PC-3 (cell line): Measurements from ENCODE around the gene GAS2L1. TPM values are rescaled to one million over a fixed set of nuclear protein-coding genes. Genes with fewer than 3 reads are reported as not detected.

ENCODE experiments used
- ATAC-seq: fragments of 200-7000 bp; cut with Tn5 transposase; 2 replicates; pipeline ENCODE4 v1.9.1; 2020; ENCODE audit warnings: mild to moderate bottlenecking, moderate library complexity
- BruUV-seq: library from RNA; stranded (reverse); fragments of 400-500 nt; replicated peaks from 2 replicates; lab custom pipeline; 2021; lab: Mats Ljungman, UMichigan
- CTCF ChIA-PET: fragments of 300-600 bp; sonication (Branson Sonifier 250); formaldehyde crosslinking; loops from one replicate; lab custom pipeline; 2022; ENCODE audit warnings: antibody characterized with exemption; lab: Charles Lee
- POLR2A ChIA-PET: fragments of 300-600 bp; sonication (Branson Sonifier 250); formaldehyde crosslinking; loops from one replicate; lab custom pipeline; 2022; ENCODE audit warnings: antibody characterized with exemption; ENCODE audit not compliant: unreplicated experiment; lab: Charles Lee
- DNase-seq: peaks from one replicate; pipeline ENCODE4 v3.0.0-alpha.2; 2015
- H2AFZ ChIP-seq: fragments of 300-600 bp; sonication (generic); 2 replicates; pipeline ENCODE4 v1.6.0; 2016; ENCODE audit warnings: antibody characterized with exemption, low read length
- H3F3A ChIP-seq: fragments of 300-600 bp; sonication (generic); one replicate; pipeline ENCODE4 v1.6.0; 2017; ENCODE audit warnings: antibody characterized with exemption, low read length, control low read depth, mild to moderate bottlenecking; ENCODE audit not compliant: unreplicated experiment
- H3K27ac ChIP-seq: fragments of 300-600 bp; sonication (generic); 2 replicates; pipeline ENCODE4 v1.5.1; 2016; ENCODE audit warnings: mild to moderate bottlenecking, low read length
- H3K27me3 ChIP-seq: fragments of 300-600 bp; sonication (generic); 2 replicates; pipeline ENCODE4 v1.6.1; 2016; ENCODE audit warnings: low read length, mixed read lengths
- H3K36me3 ChIP-seq: fragments of 300-600 bp; sonication (generic); 2 replicates; pipeline ENCODE4 v1.6.1; 2016; ENCODE audit warnings: low read depth, mixed run types, low read length, mixed read lengths
- H3K4me1 ChIP-seq: fragments of 300-600 bp; sonication (generic); 2 replicates; pipeline ENCODE4 v1.5.1; 2016; ENCODE audit warnings: low read length; ENCODE audit not compliant: insufficient read depth
- H3K4me2 ChIP-seq: fragments of 300-600 bp; sonication (generic); 2 replicates; pipeline ENCODE4 v1.6.0; 2016; ENCODE audit warnings: low read length
- H3K4me3 ChIP-seq: fragments of 300-600 bp; sonication (generic); 2 replicates; pipeline ENCODE4 v1.5.1; 2016; ENCODE audit warnings: mild to moderate bottlenecking, low read length, mixed read lengths
- H3K79me2 ChIP-seq: fragments of 300-600 bp; sonication (generic); 2 replicates; pipeline ENCODE4 v1.6.1; 2017; ENCODE audit warnings: low read length, mixed read lengths
- H3K9ac ChIP-seq: fragments of 300-600 bp; sonication (generic); 2 replicates; pipeline ENCODE4 v1.6.0; 2016; ENCODE audit warnings: mild to moderate bottlenecking, low read length
- H3K9me2 ChIP-seq: fragments of 300-600 bp; sonication (generic); replicated peaks from 2 replicates; pipeline ENCODE4 v1.6.1; 2016; ENCODE audit warnings: mixed run types, low read length, mixed read lengths
- H3K9me3 ChIP-seq: fragments of 300-600 bp; sonication (generic); 2 replicates; pipeline ENCODE4 v1.6.1; 2016; ENCODE audit warnings: low read length, mixed read lengths
- H4K20me1 ChIP-seq: fragments of 300-600 bp; sonication (generic); 2 replicates; pipeline ENCODE4 v1.6.1; 2016; ENCODE audit warnings: low read length, mixed read lengths
- EZH2 ChIP-seq: fragments of 300-600 bp; sonication (generic); IDR thresholded peaks from one replicate; pipeline ENCODE4 v1.6.1; 2017; ENCODE audit warnings: antibody characterized with exemption, mild to moderate bottlenecking, low read length; ENCODE audit not compliant: unreplicated experiment
- EZH2phosphoT487 ChIP-seq: fragments of 300-600 bp; sonication (generic); IDR thresholded peaks from 2 replicates; pipeline ENCODE4 v1.6.1; 2018; ENCODE audit warnings: mild to moderate bottlenecking, antibody characterized with exemption, low read length, borderline replicate concordance
- intact Hi-C: fragments of 100-400 bp; cut with micrococcal nuclease; formaldehyde crosslinking; loops from 2 replicates; pipeline ENCODE4 v1.9.0; 2023
- total RNA-seq: library from RNA; depleted of rRNA; stranded (reverse); fragments of >200 nt; gene quantifications from 2 replicates; pipeline ENCODE4 v1.2.3, GENCODE V29; 2014
- TF ChIP-seq, protein P1 (sequence below): fragments of 300-600 bp; sonication (generic); conservative IDR thresholded peaks from 2 replicates; pipeline ENCODE4 v1.5.1; 2017; ENCODE audit warnings: antibody characterized with exemption, low read depth, mild to moderate bottlenecking, low read length

Gene GAS2L1
- total RNA-seq, 1 experiment from 2014 or later = 58.4 TPM

DNA sequence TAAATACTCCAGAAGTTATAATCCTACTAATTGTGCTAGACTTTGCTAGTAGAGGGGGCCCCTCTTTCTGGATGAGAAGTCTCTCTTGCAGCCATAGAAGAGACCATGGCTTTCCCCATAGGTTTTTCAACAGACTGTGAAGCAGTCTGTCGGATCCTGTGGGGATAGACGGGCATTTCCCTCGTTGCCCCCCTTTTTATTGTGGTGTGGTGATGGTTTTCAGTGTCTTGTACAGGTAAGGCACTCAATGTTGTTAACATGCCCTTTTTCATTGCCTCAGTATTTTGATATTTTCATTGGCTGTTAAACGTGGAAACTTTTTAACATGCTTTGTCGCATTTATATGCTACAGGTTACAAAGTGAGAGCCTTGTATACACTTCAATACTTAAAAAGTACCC, 16.4 kb upstream of the GAS2L1 start:
- peaks cover 25% of the 10 kb centered on the region for H3K79me2 ChIP-seq
- ChIA-PET CTCF (no interaction called here), POLR2A (no interaction called here)
- no peak overlapping the region for H3K4me3 ChIP-seq
- no peaks in the 10 kb centered on the region for H3K27me3 ChIP-seq
- no peak overlapping the region for H3K4me2 ChIP-seq
- TF ChIP-seq, protein P1, sequence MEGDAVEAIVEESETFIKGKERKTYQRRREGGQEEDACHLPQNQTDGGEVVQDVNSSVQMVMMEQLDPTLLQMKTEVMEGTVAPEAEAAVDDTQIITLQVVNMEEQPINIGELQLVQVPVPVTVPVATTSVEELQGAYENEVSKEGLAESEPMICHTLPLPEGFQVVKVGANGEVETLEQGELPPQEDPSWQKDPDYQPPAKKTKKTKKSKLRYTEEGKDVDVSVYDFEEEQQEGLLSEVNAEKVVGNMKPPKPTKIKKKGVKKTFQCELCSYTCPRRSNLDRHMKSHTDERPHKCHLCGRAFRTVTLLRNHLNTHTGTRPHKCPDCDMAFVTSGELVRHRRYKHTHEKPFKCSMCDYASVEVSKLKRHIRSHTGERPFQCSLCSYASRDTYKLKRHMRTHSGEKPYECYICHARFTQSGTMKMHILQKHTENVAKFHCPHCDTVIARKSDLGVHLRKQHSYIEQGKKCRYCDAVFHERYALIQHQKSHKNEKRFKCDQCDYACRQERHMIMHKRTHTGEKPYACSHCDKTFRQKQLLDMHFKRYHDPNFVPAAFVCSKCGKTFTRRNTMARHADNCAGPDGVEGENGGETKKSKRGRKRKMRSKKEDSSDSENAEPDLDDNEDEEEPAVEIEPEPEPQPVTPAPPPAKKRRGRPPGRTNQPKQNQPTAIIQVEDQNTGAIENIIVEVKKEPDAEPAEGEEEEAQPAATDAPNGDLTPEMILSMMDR = no peak
- no peak for TF ChIP-seq EZH2
- no peak for TF ChIP-seq EZH2phosphoT487
- no peaks in the 10 kb centered on the region for H3K9me3 ChIP-seq
- intact Hi-C loops = no loop called here
- H3F3A ChIP-seq = no peaks in the 10 kb centered on the region
- H3K4me1 ChIP-seq = no peaks in the 10 kb centered on the region
- BruUV-seq = no TSS peak
- no peak overlapping the region for H3K27ac ChIP-seq
- ATAC-seq (no peak), DNase-seq (no peak)
- H3K36me3 ChIP-seq = peaks cover 84% of the 10 kb centered on the region
- H3K9ac ChIP-seq = no peak overlapping the region
- no peaks in the 10 kb centered on the region for H3K9me2 ChIP-seq
- no peak overlapping the region for H2AFZ ChIP-seq
- peaks cover 16% of the 10 kb centered on the region for H4K20me1 ChIP-seq

- Histone ChIP-seq H3K36me3 (peaks cover 89% of the 10 kb centered on the region), H3K4me3 (no peak overlapping the region), H2AFZ (no peak overlapping the region), H3K4me1 (no peaks in the 10 kb centered on the region), H3K27ac (no peak overlapping the region), H3K9me2 (no peaks in the 10 kb centered on the region), H3K79me2 (peaks cover 21% of the 10 kb centered on the region), H3K9ac (no peak overlapping the region), H4K20me1 (peaks cover 20% of the 10 kb centered on the region), H3K9me3 (no peaks in the 10 kb centered on the region), H3K4me2 (no peak overlapping the region), H3F3A (no peaks in the 10 kb centered on the region), H3K27me3 (no peaks in the 10 kb centered on the region)
- POLR2A ChIA-PET = no interaction called here
- BruUV-seq = no TSS peak
- intact Hi-C loops = no loop called here
- CTCF ChIA-PET = no interaction called here
- DNase-seq = no peak
- TF ChIP-seq, protein P1 = no peak
- ATAC-seq = no peak
Observed at GRCh38 chr22:29291215-29291614, 15.2 kb upstream of the GAS2L1 start.

- TF ChIP-seq EZH2phosphoT487 (no peak), EZH2 (no peak)
- TF ChIP-seq, protein P1 = no peak
- Histone ChIP-seq H3K27ac (no peak overlapping the region), H3K4me2 (no peak overlapping the region), H3K9me3 (no peaks in the 10 kb centered on the region), H3K79me2 (peaks cover 16% of the 10 kb centered on the region), H3K9me2 (no peaks in the 10 kb centered on the region), H2AFZ (no peak overlapping the region), H3F3A (no peaks in the 10 kb centered on the region), H3K36me3 (peaks cover 93% of the 10 kb centered on the region), H3K4me3 (no peak overlapping the region), H3K27me3 (no peaks in the 10 kb centered on the region), H3K4me1 (no peaks in the 10 kb centered on the region), H4K20me1 (peaks cover 20% of the 10 kb centered on the region), H3K9ac (no peak overlapping the region)
- intact Hi-C loops = no loop called here
- ChIA-PET CTCF (no interaction called here), POLR2A (no interaction called here)
- no TSS peak for BruUV-seq
- DNase-seq (no peak), ATAC-seq (no peak)
Observed at GRCh38 chr22:29292379-29292778, 14.1 kb upstream of the GAS2L1 start.
